ENCODE data around the gene ASPA. TPM values are rescaled to one million over a fixed set of nuclear protein-coding genes. Genes with fewer than 3 reads are reported as not detected.

ASPA gene
- total and polyA plus RNA-seq, 2 experiments from 2014 or later = 0.13 TPM; not detected in 1

GRCh38 chr17:3482852-3483251 lies 7.1 kb downstream of the ASPA start:
- H3K4me1 Mint-ChIP-seq = peaks cover 50% of the 10 kb centered on the region
- no peaks in the 10 kb centered on the region for H3K36me3 Mint-ChIP-seq (ENCODE audit: low read depth)
- ATAC-seq = peak; percentile 88
- TF ChIP-seq EZH2phosphoT487 (IDR thresholded peaks at IDR 0.05; ENCODE audit: unreplicated experiment) (no peak), CREB1 (CRISPR knock-in tag; IDR thresholded peaks at IDR 0.05; ENCODE audit: low read depth) (no peak), STAT1 (IDR thresholded peaks at IDR 0.05; ENCODE audit: unreplicated experiment) (no peak), NANOG (IDR thresholded peaks at IDR 0.05; ENCODE audit: borderline replicate concordance) (peak; percentile 73)
- H3K4me2 ChIP-seq = peak overlapping the region; percentile 61
- no peaks in the 10 kb centered on the region for H3K27me3 ChIP-seq (ENCODE audit: insufficient read depth)
- H3K27ac ChIP-seq (ENCODE audit: low read depth) = 0 out of 2 replicates have a peak overlapping the region, but pooled peaks have one; percentile 10
- no peaks in the 10 kb centered on the region for H3K9me2 ChIP-seq (ENCODE audit: insufficient read depth)
- H3K79me2 ChIP-seq (replicated peaks; ENCODE audit: insufficient read depth) = no peaks in the 10 kb centered on the region
- H3K9me3 Mint-ChIP-seq = no peaks in the 10 kb centered on the region
- peak overlapping the region; percentile 11 for H3K4me3 ChIP-seq
- H3F3A ChIP-seq (replicated peaks; ENCODE audit: low read depth) = no peaks in the 10 kb centered on the region
- H3K4me1 ChIP-seq (ENCODE audit: insufficient read depth) = peaks cover 50% of the 10 kb centered on the region
- H2AFZ ChIP-seq = no peak overlapping the region
- peaks cover 2% of the 10 kb centered on the region for H3K27me3 Mint-ChIP-seq (ENCODE audit: insufficient read depth, low read depth, poor library complexity)
- peak; percentile 72 for DNase-seq (ENCODE audit: low spot score)
- no peaks in the 10 kb centered on the region for H3K36me3 ChIP-seq (ENCODE audit: insufficient read depth)
- no peaks in the 10 kb centered on the region for H4K20me1 ChIP-seq (replicated peaks; ENCODE audit: insufficient read depth)
- H3K27ac Mint-ChIP-seq = peak overlapping the region; percentile 82; the same call in 1 of the 2 replicates
- H3K4me3 Mint-ChIP-seq = peak overlapping the region; percentile 59

- no peak overlapping the region for H3K27ac ChIP-seq (ENCODE audit: low read depth)
- H3F3A ChIP-seq (replicated peaks; ENCODE audit: low read depth) = no peaks in the 10 kb centered on the region
- Mint-ChIP-seq H3K27me3 (ENCODE audit: insufficient read depth, low read depth, poor library complexity) (peaks cover 2% of the 10 kb centered on the region), H3K27ac (no peak overlapping the region; the same call in 1 of the 2 replicates), H3K4me1 (peaks cover 61% of the 10 kb centered on the region), H3K36me3 (ENCODE audit: low read depth) (no peaks in the 10 kb centered on the region), H3K9me3 (no peaks in the 10 kb centered on the region), H3K4me3 (no peak overlapping the region)
- H3K4me3 ChIP-seq = no peak overlapping the region
- H3K9me2 ChIP-seq (ENCODE audit: insufficient read depth) = no peaks in the 10 kb centered on the region
- H2AFZ ChIP-seq = no peak overlapping the region
- H3K36me3 ChIP-seq (ENCODE audit: insufficient read depth) = no peaks in the 10 kb centered on the region
- TF ChIP-seq CREB1 (CRISPR knock-in tag; IDR thresholded peaks at IDR 0.05; ENCODE audit: low read depth) = no peak
- DNase-seq (ENCODE audit: low spot score) (no peak), ATAC-seq (no peak)
- H3K79me2 ChIP-seq (replicated peaks; ENCODE audit: insufficient read depth) = no peaks in the 10 kb centered on the region
- no peaks in the 10 kb centered on the region for H3K27me3 ChIP-seq (ENCODE audit: insufficient read depth)
- H3K4me2 ChIP-seq = no peak overlapping the region
- H4K20me1 ChIP-seq (replicated peaks; ENCODE audit: insufficient read depth) = no peaks in the 10 kb centered on the region
- H3K4me1 ChIP-seq (ENCODE audit: insufficient read depth) = peaks cover 69% of the 10 kb centered on the region
Observed at GRCh38 chr17:3485481-3486068, 9.8 kb downstream of the ASPA start.

GRCh38 chr17:3497101-3497500 lies 21.3 kb downstream of the ASPA start:
- H3K36me3 Mint-ChIP-seq (ENCODE audit: low read depth) = peaks cover 12% of the 10 kb centered on the region; the same call in 2 of the 3 replicates
- H3K4me3 ChIP-seq = no peak overlapping the region
- H3K4me3 Mint-ChIP-seq = no peak overlapping the region
- H3K79me2 ChIP-seq (replicated peaks; ENCODE audit: insufficient read depth) = no peaks in the 10 kb centered on the region
- H3K4me1 ChIP-seq (ENCODE audit: insufficient read depth) = peaks cover 27% of the 10 kb centered on the region
- H2AFZ ChIP-seq = peak overlapping the region; percentile 94
- no peak overlapping the region for H3K27ac ChIP-seq (ENCODE audit: low read depth)
- H3K4me2 ChIP-seq = no peak overlapping the region
- H3K27me3 ChIP-seq (ENCODE audit: insufficient read depth) = no peaks in the 10 kb centered on the region
- no peaks in the 10 kb centered on the region for H3F3A ChIP-seq (replicated peaks; ENCODE audit: low read depth)
- H3K9me3 Mint-ChIP-seq = peaks cover 19% of the 10 kb centered on the region
- H3K36me3 ChIP-seq (ENCODE audit: insufficient read depth) = no peaks in the 10 kb centered on the region
- H4K20me1 ChIP-seq (replicated peaks; ENCODE audit: insufficient read depth) = no peaks in the 10 kb centered on the region
- no peak for TF ChIP-seq EZH2phosphoT487 (IDR thresholded peaks at IDR 0.05; ENCODE audit: unreplicated experiment)
- no peak for TF ChIP-seq ZNF331 (CRISPR knock-in tag; IDR thresholded peaks at IDR 0.05; ENCODE audit: low read depth)
- TF ChIP-seq CTCF (conservative IDR thresholded peaks at IDR 0.05; ENCODE audit: low read depth in 2 of 2) = no peak
- TF ChIP-seq JUNB (IDR thresholded peaks at IDR 0.05; ENCODE audit: unreplicated experiment) = no peak
- no peak for TF ChIP-seq REST (IDR thresholded peaks at IDR 0.05; ENCODE audit: unreplicated experiment)
- TF ChIP-seq, protein P1, sequence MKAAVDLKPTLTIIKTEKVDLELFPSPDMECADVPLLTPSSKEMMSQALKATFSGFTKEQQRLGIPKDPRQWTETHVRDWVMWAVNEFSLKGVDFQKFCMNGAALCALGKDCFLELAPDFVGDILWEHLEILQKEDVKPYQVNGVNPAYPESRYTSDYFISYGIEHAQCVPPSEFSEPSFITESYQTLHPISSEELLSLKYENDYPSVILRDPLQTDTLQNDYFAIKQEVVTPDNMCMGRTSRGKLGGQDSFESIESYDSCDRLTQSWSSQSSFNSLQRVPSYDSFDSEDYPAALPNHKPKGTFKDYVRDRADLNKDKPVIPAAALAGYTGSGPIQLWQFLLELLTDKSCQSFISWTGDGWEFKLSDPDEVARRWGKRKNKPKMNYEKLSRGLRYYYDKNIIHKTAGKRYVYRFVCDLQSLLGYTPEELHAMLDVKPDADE (IDR thresholded peaks at IDR 0.05) = no peak
- no peak for TF ChIP-seq NANOG (IDR thresholded peaks at IDR 0.05; ENCODE audit: borderline replicate concordance)
- no peak for TF ChIP-seq POLR2AphosphoS5 (IDR thresholded peaks at IDR 0.05; ENCODE audit: low read depth)
- no peak for TF ChIP-seq ZNF114 (CRISPR knock-in tag; IDR thresholded peaks at IDR 0.05)
- H3K9me2 ChIP-seq (ENCODE audit: insufficient read depth) = peaks cover 6% of the 10 kb centered on the region; the same call in 1 of the 2 replicates
- no peak; the same call in 2 of the 3 replicates for ATAC-seq
- no peak for DNase-seq (ENCODE audit: low spot score)
- H3K27me3 Mint-ChIP-seq (ENCODE audit: insufficient read depth, low read depth, poor library complexity) = peaks cover 1% of the 10 kb centered on the region
- H3K27ac Mint-ChIP-seq = no peak overlapping the region; the same call in 1 of the 2 replicates
- peaks cover 19% of the 10 kb centered on the region for H3K4me1 Mint-ChIP-seq

Measured in GM23338 (cell line).